NCI-H1105 treated with DMSO at 0.1 percent for 48 hours (cell line): ENCODE data around the gene ITGB2.
A peak's percentile ranks its signal among the peaks of the same experiment; 100 is the strongest.
"Not testable (repeated sequence)": the region's sequence is repeated elsewhere in the genome, so short reads cannot be mapped to it uniquely, and the experiment has no call there.

ENCODE experiments used
- DNase-seq: peaks from one replicate; lab custom pipeline; 2025; lab: John Stamatoyannopoulos, UW

Gene ITGB2

DNA sequence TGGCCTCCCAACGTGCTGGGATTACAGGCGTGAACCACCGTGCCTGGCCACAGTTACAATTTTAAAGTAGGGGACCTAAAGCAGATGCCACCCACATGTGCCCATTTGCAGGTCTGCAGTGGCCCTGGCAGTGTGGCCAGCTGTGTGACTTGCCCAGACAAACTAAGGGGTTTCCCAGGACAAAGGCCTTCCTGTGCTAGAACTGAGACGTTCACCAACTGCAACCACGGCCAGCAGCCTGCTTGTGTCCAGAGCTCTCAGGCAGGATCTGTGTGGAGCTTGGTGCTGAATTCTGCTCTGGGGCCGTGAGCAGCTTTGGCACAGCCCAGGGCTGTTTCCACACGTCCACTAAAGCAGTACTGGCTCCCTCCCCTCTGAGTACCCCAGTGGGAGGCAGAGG lies 36.6 kb downstream of the ITGB2 start:
- no peak for DNase-seq

DNA sequence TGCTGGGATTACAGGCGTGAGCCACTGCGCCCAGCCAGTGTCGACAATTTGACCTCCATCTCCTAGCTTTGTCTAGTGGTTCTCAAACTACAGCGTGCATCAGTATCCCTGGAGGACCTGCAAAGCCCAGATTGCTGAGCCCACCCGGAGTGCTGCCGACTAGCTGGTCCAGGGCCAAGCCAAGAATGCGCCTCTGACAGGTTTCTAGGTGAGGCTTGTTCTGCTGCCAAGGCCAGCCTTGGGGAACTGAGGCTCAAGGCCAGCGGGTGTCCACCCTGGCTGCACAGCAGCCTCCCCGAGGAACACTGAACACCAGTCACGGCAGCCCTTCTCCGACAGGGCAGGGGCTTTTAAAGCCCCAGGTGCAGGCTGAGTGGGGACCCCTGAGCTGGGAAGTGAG lies 37.4 kb downstream of the ITGB2 start:
- DNase-seq, result no peak

DNA sequence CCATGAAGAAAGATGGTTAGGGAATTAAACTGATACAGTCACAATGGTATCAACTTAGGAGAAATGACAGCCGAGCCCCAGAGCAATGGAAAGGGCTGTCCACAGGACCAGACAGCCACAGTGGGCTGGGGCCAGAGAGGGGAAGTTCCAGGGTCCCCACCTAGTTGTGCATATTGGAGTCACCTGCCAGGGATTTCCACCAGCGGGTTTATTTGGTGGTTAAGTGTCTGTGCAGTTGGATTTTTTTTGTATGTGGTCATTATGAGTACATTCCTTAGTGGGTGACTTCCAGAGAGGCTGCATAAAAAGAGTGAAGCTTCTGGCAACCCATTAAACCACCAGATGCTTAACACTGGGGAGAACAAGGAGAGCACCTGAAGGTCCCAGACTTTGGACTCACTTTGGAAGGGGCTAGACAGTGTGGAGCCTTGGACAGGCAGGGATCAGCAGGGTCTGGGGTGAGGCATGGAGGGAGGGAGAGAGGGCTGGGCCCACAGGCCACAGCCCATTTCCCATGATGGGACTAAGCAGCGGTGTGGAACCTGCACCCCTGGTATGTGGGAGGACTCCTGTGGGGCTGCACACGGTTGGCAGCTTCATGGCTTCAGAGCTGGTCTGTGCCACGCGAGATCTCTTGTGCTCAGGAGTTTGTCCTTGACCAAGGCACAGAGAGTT lies 39.4 kb downstream of the ITGB2 start:
- no peak for DNase-seq

DNA sequence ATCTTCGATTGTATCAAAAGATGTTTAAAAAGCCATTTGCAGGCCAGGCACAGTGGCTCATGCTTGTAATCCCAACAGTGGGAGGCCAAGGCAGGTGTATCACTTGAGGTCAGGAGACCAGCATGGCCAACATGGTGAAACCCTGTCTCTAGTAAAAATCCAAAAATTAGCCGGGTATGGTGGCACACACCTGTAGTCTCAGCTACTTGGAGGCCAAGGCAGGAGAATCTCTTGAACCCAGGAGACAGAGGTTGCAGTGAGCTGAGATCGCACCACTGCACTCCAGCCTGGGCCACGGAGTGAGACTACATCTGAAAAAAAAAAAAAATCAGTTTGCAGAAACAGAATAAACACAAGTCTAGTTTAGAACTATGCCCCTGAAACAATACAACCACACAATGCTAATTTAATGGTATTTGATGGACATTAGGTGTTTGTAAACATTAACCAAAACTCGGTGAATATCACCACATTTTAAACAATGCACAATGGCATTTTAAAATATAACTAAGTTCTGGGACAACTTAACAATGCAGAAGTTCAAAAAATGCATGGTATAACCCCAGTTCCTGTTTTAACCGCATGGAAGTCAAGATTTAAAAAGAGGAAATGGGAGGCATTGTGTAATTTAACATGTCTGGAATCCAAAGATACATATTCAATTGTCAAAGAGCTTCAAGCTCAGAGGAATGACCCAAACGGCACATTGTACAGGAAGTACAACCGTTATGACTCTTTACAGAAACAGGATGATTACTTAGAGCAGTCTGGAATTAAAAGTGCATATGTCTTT lies 40.1 kb downstream of the ITGB2 start:
- DNase-seq, result no peak

DNA sequence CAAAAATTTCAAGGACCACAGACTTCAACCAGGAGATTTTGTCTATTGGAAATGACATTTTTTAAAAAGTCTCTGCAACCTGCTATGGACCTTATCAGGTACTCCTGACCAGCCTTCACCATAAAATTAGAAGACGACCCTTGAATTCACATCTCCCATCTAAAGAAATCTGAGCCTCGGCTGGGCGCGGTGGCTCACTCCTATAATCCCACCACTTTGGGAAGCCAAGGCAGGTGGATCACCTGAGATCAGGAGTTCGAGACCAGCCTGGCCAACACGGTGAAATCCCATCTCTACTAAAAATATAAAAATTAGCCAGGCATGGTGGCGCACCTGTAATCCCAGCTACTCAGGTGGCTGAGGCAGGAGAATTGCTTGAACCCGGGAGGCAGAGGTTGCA lies 41.5 kb downstream of the ITGB2 start:
- DNase-seq, result not testable (repeated sequence)

DNA sequence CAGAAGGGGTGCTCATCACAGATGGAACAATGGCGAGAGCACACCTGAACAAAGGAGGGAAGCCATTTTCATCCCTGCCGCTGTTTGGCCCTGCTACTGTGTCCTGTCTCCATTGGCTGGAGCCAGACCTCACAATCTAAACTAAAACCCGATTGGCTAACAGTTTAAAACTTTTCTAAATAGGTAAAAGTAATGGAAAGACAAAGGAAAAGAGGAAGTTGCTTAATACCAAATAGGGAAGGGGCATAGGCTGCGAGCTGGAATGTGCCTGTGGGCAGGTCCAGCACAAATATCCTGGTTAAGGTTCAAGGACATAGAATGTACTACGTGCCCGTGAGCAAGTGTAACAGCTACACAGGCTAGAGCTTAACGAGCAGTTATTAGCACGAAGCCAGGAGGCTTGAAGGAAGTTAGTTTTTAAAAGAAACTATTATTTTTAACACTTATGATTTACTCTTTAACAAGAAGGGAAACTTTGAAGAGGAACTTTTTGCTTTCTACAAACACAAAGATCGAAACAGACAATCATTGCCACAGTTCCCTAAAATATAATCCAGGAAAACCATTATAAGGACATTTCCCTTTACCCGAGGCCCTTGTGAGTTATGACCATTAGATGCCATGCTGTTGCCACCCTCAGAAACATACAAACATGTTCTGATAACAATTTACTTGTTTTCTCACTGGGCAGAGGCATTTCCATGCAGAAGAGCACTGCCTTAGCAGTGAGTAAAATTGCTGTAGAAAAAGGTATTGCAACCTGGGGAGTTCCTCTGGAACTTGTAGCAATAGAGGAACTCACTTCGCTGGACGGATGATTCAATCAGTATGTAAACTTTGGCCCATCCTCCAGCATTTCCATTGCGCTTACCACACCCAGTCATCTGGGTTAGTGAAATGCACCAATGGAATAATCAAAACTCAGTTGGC lies 42.4 kb downstream of the ITGB2 start:
- DNase-seq, result no peak

DNA sequence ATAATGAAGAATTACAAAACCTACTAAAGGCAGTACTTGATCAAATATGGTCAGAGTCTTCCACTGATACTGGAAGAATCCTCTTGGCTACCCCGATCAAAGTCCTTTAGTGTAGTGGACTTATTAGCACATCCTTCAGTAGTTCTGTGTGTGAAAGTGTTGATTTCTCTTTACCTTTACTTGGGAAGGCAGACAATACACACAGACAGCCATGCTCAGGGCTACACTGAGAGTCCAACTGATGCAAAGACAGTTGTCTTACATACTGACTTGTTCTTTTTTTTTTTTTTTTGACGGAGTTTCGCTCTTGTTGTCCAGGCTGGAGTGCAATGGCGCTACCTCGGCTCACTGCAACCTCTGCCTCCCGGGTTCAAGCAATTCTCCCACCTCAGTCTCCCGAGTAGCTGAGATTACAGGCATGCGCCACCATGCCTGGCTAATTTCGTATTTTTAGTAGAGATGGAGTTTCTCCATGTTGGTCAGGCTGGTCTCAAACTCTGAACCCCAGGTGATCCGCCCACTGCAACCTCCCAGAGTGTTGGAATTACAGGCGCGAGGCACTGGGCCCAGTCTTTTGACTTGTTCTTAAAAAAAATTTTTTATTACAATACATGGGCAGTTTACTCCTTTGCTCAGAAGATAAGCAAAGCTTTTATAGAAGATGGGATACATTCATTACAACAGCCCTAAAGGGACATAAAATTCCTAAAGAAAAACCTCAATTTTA lies 43.7 kb downstream of the ITGB2 start:
- no peak for DNase-seq

DNA sequence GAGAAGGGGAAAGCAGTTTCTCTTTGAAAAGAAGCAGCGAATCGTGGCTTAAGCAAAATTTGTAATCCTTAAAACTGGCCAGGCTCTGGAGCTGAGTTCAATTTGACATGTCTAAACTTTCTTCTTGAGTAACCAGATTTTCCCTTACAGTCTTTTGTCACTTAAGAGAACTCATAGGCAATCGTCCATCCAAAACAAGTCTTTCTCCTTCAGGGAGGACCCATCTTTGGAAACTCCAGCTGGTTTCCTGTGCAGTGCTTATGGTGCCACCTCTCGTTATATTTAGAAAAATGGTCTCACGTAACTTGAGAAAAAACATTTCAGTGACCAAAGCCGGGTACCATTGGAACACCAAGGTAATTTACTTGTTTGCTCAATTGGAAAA lies 45.4 kb downstream of the ITGB2 start:
- no peak for DNase-seq

DNA sequence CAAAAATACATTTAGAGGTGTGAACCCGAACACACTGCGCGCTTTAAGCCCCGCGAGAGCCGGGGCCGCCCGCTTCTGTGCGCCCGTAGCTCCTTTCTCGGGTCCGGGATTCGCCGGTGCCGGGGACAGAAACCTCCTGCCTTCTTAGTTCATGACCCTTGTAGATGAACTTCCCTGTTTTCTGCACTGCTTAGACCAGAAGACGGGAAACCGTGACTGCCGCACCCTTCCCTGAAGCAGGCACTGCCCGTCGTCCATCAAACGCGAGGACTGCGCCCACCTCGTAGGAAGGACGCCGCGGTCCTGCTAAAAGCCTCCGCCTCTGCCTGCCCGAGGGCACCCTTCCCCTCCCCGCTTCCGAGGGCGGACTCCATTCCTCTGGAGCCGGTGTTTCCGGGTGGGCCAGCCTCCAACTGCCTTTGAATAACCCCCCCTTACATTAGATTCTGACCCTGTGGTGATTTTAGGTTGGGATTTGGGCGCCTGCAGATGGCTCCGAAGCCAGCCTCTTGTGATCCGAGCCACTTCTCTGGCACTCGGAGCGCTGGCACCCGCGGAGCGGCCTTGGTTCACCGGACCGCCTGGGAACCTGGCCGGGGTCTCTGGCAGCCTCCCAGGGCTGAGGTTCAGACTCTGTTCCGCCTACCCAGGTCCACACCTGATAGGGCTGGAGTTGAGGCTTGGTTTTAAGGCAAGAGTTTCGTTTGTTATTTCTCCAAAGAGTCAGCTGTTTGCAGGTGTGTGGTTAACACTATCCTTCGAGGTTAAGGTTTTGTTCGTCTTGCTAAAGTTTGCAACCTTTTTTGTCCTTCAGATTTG lies 46.0 kb downstream of the ITGB2 start:
- peak; percentile 33 for DNase-seq

DNA sequence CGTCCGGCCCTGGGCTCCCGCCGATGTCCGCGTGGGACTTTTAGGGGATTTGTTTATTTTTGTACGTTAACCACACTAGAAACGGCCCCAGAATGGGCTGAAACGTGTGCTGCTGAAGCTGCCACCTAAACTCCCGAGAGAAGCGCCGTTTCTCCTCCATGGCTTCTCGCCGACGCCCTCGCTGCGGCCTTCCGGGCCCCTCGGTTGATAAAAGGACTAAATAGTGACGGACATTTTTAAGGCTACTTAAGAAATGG lies 46.5 kb downstream of the ITGB2 start:
- peak; percentile 33 for DNase-seq

DNA sequence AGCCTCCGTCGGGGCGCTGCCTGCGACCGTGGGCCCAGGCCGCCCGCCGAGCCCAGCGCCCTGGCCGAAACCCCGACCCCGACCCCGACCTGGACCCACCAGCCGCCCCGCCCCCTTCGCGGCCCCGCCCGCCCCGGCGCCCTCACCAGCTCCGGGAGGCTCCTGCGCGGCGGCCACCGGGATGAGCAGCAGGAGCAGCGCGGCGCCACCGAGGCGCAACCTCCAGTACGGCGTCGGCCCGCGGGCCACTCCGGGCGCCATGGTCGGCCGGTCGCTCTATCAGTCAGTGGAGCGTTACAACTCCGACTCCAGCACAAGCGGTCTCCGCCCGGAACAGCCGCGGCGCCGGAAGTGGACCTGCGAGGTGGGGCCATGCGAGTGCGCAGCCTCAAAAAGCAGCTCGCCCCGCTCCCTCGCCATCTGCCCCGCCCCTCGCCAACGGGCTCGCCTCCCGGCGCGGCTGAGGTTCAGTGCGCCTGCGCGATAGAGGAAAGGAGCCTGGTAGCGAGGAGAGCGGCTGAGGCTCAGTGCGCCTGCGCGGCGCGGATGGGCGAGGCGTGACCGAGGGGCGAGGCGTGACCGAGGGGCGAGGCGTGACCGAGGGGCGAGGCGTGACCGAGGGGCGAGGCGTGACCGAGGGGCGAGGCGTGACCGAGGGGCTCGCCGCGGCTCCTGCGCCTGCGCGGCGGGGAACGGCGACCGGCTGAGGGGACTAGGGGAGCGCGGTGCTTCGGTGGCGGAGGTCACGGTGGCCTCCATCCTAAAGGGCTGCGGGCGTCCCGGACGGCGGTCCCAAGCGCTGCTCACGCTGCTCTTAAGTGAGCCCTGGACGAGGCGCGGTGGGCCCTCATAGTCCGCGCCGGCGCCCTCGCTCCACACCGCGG lies 47.1 kb downstream of the ITGB2 start, which contains the start of gene PTTG1IP:
PTTG1IP (minus strand) TSS at position 335 of the 884 bp plus-strand sequence; CDS start at position 261, 74 bp downstream.
- DNase-seq, result peak; percentile 97

DNA sequence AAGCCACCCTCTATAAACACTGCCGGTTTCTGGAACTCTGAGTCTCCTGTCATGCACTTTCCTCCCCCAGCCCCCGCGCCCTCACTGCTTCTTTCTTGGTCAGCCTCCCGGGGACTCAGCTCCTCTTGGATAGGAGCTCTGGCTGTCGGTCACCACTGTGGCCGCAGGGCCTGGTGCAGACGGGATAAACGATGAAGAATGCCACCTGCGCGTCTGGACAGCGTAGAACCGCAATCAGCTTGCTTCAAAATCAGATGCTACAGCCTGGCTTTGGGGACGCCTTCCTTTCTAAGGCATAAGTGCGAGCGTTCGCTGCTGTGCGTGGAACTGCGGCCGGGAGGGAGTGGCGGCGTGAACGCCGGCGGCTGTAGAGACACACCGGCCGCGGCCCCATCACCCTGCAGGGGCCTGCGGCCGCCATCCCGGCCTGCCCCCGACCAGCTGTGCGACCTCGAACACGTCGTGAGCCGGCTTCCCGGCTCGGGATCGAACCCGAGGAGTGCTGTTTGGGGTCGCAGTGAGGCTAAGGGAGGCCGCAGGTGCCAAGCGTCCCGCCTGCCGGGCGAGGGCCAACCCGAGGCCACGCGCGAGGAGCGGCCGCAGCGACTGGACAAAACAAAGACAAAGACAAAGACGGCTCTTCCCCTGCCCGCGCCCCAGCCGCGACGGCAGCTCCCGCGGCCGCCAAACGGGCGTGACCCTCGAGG lies 47.9 kb downstream of the ITGB2 start:
- peak; percentile 11 for DNase-seq

DNA sequence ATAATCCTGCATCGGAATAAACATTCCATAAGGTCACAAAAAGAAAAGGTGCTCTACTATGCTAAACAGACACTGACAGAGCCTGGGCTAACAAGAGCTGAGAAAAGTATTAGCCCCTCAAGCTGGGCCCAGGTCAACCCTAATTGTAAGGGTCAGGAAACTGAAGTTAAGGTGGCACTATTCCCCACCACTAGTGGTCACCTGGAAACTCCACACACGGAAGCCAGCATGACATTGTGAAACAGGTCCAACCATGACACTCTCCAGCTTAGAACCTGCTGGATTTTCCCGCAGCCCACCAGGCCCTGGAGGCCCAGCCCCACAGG lies 48.4 kb downstream of the ITGB2 start:
- no peak for DNase-seq

DNA sequence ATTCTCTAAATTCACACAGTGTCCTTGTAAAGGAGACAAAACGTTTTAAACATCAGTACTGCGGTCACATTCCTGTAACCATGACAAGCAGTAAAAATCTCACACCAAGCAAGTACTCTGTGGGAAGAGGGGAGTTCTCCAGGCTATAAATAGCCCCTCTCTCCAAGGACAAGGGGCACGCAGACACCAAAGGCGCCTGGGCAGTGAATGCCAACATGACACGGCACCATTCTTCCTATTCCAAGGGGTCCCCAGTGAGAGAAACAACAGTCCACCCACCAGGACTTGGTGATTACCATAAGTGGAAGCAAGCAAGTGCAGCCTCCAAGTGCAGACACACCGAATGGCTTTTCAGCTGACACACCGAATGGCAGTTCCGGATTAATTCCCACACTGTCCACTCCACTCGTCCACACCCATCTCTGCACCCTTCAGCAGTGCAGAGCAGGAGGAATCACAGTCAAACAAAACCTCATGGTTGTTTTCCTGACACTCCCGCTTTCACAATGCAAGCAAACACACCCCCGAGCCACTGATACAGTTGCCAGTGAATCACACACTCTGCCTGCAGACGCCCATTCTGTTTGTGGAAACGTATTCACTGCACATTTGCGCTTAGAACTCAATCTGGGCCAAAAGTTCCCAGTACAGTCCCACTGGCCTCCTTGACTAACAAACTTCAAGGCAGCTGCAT lies 49.0 kb downstream of the ITGB2 start:
- no peak for DNase-seq

DNA sequence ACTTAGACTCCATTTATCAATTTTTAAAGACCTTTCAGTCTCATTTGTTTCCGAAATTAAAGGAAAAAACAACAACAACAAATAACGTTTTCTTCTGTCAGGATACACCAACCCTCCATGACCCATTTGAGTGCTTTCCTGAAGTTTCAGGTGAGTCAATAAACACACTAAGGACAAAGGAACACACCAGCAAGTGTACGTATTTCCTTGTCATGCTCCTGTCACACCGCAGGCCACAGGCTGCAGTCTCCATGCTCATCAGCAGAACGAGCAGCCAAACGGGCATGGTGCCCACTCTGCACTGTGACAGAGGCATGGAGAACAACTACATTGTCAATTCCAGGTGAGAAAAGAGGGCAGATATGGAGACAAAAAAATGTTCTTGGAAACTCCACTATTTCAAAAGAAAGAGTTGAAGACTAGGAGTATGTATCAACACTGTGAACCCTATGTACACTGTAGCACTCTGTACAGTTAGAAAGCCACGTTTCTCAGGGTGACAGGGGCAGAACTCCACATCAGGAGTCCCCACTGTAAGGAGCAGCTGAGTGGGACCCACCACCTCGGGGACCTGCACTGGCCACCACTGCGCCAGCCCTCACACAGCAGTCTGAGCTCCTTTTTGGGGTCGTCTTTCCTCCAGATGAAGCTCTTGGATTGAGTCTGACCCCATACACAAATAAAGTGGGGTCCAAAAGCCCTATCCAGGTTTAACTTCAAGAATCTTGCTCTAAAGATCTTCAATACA lies 49.8 kb downstream of the ITGB2 start:
- no peak for DNase-seq

DNA sequence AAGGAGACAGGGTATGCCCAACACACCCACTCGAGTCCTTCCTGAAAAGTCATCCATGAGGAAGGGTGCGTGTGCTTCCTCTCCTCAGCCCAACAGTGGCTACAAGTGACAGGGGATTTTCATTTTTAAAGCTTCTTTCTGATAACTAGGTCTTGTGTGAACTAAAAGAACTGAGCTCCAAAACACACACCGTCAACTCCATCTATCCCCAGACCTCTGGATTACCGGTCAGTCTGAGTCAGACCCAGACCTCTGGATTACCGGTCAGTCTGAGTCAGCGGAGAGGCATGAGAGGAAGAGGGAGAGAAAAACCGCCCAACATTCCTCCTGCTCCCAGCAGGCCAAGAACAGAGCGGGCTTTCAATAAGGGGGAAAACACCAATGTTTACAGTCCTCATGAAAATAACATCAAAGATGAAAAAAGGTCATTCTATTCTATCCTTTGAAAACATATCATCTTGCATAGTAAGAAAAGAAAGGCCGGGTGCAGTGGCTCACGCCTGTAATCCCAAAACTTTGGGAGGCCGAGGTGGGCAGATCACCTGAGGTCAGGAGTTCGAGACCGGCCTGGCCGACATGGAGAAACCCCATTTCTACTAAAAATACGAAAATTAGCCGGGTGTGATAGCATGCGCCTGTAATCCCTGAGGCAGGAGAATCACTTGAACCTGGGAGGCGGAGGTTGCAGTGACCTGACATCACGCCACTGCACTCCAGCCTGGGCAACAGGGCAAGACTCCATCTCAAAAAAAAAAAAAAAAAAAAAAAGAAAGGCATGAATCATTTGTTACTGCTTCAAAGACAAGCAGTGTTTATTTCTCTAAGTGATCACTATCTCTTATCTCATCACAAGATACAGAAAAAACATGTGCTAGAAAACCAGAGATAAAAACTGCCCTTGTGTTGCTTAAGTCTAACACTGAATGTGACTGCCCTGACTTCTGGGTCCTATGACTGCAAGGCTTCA lies 50.6 kb downstream of the ITGB2 start:
- DNase-seq, result no peak

DNA sequence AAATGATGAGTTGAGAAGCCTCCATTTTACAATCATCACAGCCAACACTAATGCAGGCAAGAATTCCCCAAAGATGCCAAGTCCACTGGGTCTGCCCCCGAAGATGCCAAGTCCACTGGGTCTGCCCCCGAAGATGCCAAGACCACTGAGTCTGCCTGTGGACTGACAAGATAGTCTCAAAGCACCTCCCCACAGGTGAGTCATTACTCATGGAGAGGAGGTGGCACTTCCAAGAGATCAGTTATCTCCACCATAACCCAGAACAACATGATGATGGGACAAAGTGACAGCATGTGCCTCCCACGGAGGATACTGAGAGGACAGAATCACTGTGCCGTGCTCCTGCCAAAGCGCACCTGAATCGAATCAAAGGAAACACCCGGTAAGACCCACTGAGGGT lies 52.0 kb downstream of the ITGB2 start:
- DNase-seq, result no peak
